ENCODE data around the gene FBXL20.
"Not testable (repeated sequence)": the region's sequence is repeated elsewhere in the genome, so short reads cannot be mapped to it uniquely, and the experiment has no call there.

Gene FBXL20

GRCh38 chr17:39261286-39261685 is 140.1 kb downstream of the FBXL20 start:
- in situ Hi-C loops (cut with MboI; ENCODE audit: low sequenced_read_pairs), result no loop called here

- in situ Hi-C loops (cut with MboI; ENCODE audit: low sequenced_read_pairs), result no loop called here
These were observed 148.5 kb downstream of the FBXL20 start for GRCh38 chr17:39252788-39253460.

GRCh38 chr17:39251997-39252396 is 149.4 kb downstream of the FBXL20 start:
- in situ Hi-C loops (cut with MboI; ENCODE audit: low sequenced_read_pairs), result no loop called here

DNA sequence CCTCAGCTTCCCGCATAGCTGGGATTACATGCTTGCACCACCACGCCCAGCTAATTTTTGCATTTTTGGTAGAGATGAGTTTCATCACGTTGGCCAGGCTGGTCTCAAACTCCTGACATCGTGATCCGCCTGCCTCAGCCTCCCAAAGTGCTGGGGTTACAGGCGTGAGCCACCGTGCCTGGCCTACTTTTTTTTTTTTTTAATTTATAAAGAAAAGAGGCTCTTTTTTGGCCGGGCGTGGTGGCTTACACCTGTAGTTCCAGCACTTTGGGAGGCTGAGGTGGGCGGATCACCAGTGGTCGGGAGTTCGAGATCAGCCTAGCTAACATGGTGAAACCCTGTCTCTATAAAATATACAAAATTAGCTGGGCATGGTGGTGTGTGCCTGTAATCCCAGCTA is 151.3 kb downstream of the FBXL20 start:
- in situ Hi-C loops (cut with MboI; ENCODE audit: low sequenced_read_pairs), result not testable (repeated sequence)

- in situ Hi-C loops (cut with MboI; ENCODE audit: low sequenced_read_pairs), result no loop called here
These were observed 155.2 kb downstream of the FBXL20 start for GRCh38 chr17:39246274-39246673.

GRCh38 chr17:39244600-39245570 is 156.5 kb downstream of the FBXL20 start:
- in situ Hi-C loops (cut with MboI; ENCODE audit: low sequenced_read_pairs), result no loop called here

DNA sequence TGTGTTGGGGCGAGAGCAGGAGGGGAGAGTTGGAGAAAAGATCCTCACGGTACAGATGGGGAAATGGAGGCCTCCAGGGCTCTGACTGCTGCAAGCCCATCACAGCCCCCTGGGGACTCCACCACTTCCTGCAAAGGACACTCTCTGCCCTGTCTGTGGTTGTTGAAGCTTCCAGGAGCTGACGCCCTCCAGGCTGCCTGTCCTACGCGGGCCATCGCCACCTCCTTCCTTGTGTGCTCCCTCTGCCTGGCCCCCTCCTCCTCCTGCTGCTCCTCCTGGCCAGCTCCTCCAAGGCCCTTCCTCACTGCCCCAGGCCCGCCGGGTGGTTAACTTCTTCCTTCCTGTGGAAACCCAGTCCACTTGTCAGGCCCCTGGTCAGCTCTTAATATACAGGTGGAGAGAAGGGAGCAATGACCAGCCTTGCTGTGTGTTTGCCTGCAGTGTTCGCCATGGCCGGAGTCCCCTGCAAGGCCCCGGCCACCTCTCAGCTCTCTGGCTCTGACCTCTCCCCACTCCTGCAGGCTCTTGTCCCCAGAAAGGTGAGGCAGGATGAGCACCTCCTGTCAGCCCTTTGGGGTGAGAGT is 157.3 kb downstream of the FBXL20 start:
- in situ Hi-C loops (cut with MboI; ENCODE audit: low sequenced_read_pairs), result no loop called here

- in situ Hi-C loops (cut with MboI; ENCODE audit: low sequenced_read_pairs), result no loop called here
These were observed 158.3 kb downstream of the FBXL20 start for GRCh38 chr17:39243155-39243554.

DNA sequence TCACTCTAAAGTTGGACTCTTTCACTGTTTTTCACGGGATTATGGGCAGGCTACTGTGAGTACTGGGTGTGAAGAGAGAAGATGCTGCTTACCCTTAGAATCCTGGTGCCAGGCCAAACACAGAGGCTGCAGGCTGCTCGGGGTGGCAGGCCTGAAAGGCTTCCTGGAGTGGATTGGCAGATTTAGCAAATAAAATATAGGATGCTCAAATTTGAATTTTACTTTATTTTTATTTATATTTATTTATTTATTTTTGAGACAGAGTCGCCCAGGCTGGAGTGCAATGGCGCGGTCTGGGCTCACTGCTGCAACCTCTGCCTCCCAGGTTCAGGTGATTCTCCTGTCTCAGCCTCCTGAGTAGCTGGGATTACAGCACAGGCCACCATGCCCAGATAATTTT is 160.8 kb downstream of the FBXL20 start:
- in situ Hi-C loops (cut with MboI; ENCODE audit: low sequenced_read_pairs), result no loop called here

DNA sequence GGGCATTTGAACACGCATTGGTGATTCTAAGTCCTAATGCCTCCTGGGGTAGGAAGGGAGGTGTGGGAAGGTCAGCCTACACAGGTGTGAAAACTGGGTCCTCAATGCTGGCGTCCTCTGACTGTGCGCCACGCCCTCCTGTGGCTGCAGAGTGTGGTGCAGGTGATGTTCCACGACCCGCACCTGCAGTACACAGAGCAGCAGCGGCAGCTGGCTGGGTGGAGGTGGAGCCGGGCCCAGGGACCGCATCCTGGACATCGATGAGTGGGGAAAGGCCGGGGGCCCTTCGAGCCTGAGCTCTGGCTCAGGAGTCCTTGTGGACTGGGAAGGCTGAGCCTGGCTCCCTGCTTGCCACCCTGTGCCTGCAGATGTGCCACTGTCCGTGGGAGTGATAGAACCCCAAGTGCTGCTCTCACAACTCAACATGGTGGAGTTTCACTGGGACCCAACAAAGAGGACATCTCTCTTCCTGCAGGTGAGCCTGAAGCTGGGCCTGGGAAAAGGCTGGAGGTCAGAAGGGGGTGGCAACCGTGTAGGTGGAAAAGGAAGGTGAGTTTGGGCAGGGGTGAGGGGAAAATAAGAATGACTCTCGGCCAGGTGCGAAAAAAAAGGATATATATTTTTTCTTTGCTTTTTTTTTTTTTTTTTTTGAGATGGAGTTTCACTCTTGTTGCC is 161.6 kb downstream of the FBXL20 start:
- in situ Hi-C loops (cut with MboI; ENCODE audit: low sequenced_read_pairs), result no loop called here

DNA sequence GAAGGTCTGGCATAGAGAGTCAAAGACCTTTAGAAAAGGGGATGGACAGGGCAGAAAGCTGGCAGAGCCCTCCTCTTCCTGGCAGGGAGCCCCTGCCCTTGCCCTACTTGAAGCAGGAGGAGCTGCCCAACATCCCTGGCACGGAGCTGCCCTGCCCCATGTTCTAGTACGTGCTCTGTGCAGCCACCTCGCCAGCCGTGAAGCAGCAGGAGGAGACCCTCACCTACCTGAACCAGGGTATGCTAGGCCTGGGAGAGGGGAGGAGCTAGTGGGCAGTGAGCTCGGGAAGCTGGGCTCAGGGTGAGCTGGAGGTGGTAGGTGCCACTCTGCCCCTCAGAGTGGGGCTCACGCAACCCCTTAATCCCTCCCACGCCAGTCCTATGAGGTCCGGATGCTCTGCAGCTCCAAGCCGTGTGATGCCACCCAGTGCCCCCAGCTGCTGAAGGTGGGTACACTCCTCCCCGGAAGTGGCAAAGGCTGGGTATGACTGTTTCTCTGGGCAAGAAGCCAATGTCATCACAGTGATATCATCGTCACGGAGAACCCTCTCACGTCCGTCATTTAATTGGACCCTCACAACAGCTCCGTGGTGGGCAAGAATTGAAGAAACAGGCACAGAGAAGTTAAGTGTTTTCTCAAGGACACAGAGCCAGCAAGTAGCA is 163.0 kb downstream of the FBXL20 start:
- in situ Hi-C loops (cut with MboI; ENCODE audit: low sequenced_read_pairs), result no loop called here

GRCh38 chr17:39237586-39237985 is 163.8 kb downstream of the FBXL20 start:
- in situ Hi-C loops (cut with MboI; ENCODE audit: low sequenced_read_pairs), result no loop called here

GRCh38 chr17:39236981-39237441 is 164.4 kb downstream of the FBXL20 start:
- in situ Hi-C loops (cut with MboI; ENCODE audit: low sequenced_read_pairs), result no loop called here

- in situ Hi-C loops (cut with MboI; ENCODE audit: low sequenced_read_pairs), result no loop called here
These were observed 164.9 kb downstream of the FBXL20 start for GRCh38 chr17:39236450-39236927.

DNA sequence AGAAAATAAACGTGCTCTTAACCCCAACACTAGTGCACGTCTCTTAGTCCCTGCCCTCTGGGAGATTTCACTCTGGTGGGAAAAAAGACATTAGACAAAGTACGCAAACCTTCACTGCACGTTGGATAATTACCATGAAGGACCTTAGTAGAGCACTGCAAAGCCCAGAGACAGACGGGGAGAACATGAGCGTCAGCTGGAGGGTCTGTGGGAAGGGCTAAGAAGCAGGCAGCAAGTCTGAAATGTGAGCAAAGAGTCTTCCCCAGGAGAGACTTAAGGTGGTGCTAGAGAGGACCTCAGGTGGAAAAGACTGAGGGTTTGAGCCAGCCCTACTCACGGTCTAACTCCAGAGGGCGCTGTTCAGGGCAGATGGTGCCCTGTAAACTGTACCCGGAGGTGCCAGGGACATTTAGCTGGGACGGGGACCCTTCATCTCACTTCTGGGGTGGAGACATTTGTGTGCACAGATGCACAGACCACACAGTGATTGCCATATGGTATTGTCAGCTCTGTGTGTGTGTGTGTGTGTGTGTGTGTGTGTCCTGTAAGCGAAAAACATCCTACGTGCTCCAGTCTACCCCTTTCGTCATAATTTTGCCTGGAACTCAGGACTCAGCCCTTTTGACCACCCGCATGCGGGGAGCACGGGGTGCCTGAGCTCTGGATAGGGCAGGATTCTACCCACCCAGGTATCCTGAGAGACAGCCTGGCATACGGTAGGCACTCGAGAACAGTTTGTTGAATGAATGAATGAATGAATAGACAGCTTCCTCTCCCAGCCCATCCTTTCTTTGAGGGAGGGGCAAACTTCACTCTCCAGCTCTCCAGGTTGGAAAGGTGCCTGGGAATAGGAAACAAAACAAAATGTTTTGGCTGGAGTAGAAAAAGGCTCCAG is 165.6 kb downstream of the FBXL20 start:
- in situ Hi-C loops (cut with MboI; ENCODE audit: low sequenced_read_pairs), result no loop called here

- in situ Hi-C loops (cut with MboI; ENCODE audit: low sequenced_read_pairs), result no loop called here
These were observed 169.6 kb downstream of the FBXL20 start for GRCh38 chr17:39231591-39232551.

- in situ Hi-C loops (cut with MboI; ENCODE audit: low sequenced_read_pairs), result no loop called here
These were observed 170.3 kb downstream of the FBXL20 start for GRCh38 chr17:39231091-39231561.

DNA sequence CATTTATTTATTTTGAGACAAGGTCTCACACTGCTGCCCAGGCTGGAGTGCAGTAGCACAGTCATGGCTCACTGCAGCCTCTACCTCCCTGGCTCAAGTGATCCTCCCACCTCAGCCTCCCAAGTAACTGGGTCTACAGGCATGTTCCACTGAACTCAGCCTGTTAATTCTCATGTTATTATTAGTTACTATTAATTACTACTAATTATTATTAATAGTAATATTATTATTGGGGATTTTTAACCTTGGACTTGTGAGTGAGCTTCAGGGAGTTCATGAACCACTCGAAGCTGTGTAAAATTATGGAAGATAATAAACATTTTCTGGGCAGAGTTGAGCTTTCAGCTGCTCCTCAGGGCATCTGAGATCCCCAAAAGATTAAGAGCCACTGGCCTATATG is 171.1 kb downstream of the FBXL20 start:
- in situ Hi-C loops (cut with MboI; ENCODE audit: low sequenced_read_pairs), result no loop called here

Measured in HL-60/S4 treated with phorbol 12-myristate 13-acetate at 8.2 ng/mL for 4 days and 3 days (cell line).